GM12892 (cell line): ENCODE measurements around the gene LDLRAD3.

Experiments used
- DNase-seq: peaks from one replicate; pipeline ENCODE4 v3.0.0; 2011; ENCODE audit not compliant: insufficient read length
- FAIRE-seq: peaks from 2 replicates; lab custom pipeline; 2011; peaks lifted over from hg19 to GRCh38; lab: Jason Lieb, UNC
- POLR2A ChIP-seq: IDR thresholded peaks from 2 replicates; pipeline ENCODE4 v1.6.1; 2011; ENCODE audit warnings: low read depth, low read length, control low read depth
- POLR2AphosphoS5 ChIP-seq: IDR thresholded peaks from 2 replicates; pipeline ENCODE4 v1.6.1; 2011; ENCODE audit warnings: low read depth, low read length, control low read depth
- TAF1 ChIP-seq: IDR thresholded peaks from 2 replicates; pipeline ENCODE4 v1.6.1; 2011; ENCODE audit warnings: low read depth, mild to moderate bottlenecking, control low read depth, low read length, borderline replicate concordance

LDLRAD3 gene

DNA sequence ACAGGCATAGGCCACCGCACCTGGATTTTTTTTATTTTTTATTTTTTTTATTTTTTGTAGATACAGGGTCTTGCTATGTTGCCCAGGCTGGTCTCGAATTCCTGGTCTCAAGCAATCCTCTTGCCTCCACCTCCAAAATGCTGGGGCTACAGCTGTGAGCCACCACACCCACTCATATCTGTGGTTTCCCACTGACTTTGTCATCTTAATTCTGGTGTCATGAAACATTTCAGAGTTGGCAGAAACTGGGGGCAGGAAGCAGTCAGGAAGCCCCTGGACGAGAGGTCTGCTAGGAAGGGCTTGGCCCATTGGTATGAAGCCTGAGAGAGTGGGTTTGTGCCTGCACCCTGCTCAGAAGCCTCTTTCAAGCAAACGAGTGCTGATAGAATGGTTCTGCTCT lies 296.3 kb downstream of the LDLRAD3 start:
- no peak for TF ChIP-seq POLR2A
- no peak for TF ChIP-seq POLR2AphosphoS5
- TF ChIP-seq TAF1 = no peak
- no peak for DNase-seq
- FAIRE-seq = no peak

DNA sequence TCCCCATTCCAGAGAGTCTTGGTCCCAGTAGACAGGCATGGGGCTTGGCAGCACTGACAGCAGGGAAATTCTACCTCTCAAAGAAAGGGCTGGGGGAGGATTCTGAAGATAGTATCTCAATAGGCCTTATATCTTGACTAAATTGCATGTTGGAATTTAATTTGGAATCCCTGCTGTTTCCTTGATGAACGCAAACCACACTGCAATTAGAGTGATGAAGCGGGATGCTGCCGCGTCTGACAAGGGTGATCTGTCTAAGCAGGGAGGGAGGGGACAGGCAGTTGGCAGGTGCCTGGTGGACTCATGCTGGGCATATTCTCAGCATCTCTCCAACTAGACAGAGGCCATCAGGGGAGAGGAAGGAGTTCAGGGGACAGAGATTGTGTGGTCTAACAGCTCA lies 296.9 kb downstream of the LDLRAD3 start:
- FAIRE-seq = no peak
- TF ChIP-seq TAF1 = no peak
- TF ChIP-seq POLR2AphosphoS5 = no peak
- no peak for TF ChIP-seq POLR2A
- no peak for DNase-seq

DNA sequence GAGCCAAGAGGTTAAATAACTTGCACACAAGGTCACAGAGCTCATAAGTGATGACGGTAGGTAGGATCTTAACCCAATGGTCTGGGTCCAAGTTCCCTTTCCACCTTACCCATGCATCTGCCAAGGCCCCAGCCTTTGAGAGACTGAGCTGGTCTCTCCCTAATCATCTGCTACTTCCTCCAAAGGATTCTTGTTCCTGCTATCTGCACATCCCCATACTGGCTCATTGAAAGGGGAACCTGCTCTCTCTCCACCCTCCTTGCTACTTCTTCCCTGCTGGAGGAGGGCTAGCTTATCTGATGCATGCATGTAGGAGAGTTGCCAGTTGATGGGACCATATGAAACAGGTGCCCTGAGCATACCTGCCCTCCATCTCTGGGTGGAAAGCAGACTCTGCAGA lies 297.6 kb downstream of the LDLRAD3 start:
- TF ChIP-seq POLR2AphosphoS5 = no peak
- no peak for TF ChIP-seq POLR2A
- no peak for TF ChIP-seq TAF1
- FAIRE-seq = no peak
- no peak for DNase-seq

DNA sequence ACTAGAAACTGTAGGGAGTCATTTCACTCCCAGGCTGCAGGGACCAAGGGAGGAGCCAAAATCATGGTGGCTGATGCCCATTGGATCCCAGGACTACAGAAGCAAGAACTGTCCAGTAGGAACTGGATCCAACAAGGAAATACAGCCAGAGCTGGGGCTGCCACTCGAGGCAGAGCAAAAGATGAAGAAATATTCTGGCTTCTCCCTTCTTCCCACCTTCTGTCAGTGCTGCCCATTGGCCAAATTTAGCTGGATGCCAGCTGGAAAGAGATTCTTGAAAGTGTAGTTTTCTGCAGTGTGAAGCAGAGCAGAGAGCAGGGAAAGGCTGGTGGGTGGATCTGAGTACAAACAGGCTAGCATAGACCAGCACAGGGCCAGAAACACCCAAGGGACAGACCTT lies 299.8 kb downstream of the LDLRAD3 start:
- FAIRE-seq (no peak), DNase-seq (no peak)
- no peak for TF ChIP-seq TAF1
- no peak for TF ChIP-seq POLR2A
- no peak for TF ChIP-seq POLR2AphosphoS5

DNA sequence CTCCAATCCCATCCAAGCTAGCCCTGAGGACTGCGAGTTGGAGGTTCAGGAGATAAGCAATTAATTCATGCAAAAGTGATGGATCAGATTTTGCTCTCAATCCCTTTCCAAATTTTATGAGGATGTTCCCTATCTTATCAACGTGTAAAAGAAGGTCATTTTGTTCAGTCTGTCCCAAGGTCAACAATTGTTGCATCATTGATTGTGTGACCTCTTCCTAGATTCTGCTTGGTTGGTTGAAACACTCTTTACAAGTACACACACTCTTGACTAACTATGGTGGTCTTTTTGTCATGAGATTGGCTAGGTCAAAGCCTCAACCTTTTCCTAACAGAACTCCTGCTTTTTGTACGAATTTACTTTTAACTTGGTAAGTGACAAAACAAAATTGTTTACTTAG lies 303.6 kb downstream of the LDLRAD3 start:
- TF ChIP-seq POLR2A (no peak), TAF1 (no peak), POLR2AphosphoS5 (no peak)
- DNase-seq (no peak), FAIRE-seq (no peak)

DNA sequence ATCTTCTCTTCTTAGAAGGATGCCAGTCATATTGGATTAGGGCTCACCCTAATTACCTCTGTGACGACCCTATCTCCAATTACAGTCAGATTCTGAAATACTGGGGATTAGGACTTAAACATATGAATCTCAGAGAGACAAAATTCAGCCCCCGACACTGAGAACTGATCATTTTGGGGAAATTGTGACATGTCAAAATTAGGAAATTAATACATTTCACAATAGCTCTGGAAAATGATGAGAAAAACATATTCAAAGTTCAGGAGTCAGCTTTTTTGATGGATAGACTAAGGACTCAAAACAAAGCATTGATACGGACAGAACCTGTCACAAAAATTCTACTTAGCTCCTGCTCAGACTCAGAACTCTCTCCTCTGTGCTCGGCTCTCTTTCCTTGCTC lies 304.6 kb downstream of the LDLRAD3 start:
- DNase-seq (no peak), FAIRE-seq (no peak)
- no peak for TF ChIP-seq POLR2A
- no peak for TF ChIP-seq TAF1
- TF ChIP-seq POLR2AphosphoS5 = no peak

DNA sequence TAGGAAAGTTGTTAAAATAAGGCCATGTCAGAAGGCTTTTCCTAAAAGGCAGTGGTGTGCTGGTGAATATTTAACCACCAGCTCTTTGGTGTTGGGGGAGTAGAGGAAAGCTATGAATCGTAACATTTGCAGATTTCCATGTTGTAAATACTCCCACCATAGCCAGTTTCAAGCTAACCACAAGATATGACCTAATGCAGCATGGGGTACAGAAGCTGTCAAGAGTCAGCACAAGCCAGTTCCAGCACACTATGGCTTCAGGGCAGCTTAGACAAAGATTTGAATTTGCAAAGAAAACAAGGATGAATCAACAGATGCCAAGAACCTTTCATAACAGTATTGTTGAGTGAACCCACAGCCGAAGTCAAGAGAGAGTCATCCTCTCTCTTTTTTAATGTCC lies 305.4 kb downstream of the LDLRAD3 start:
- TF ChIP-seq POLR2A (no peak), POLR2AphosphoS5 (no peak), TAF1 (no peak)
- no peak for DNase-seq
- FAIRE-seq = no peak

DNA sequence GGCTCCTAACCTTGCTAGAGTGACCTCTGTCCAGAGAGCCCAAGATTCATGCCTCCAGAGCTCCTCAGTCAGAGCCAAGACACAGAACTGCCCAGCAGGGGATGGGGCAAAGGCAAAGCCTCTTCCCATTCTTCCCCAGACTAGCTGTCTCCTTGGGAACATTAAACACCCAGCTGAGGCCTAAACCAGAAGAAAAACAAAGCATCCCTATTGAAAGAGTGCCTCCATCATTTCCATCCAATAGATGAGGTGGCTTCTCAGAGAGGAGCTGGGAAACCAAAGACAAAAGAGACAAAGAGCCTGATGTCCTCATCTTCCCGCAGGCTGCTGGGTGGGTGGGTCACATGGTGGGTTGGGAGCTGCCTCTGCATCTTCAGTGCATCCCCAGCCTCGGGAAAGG lies 308.0 kb downstream of the LDLRAD3 start:
- FAIRE-seq = no peak
- no peak for DNase-seq

DNA sequence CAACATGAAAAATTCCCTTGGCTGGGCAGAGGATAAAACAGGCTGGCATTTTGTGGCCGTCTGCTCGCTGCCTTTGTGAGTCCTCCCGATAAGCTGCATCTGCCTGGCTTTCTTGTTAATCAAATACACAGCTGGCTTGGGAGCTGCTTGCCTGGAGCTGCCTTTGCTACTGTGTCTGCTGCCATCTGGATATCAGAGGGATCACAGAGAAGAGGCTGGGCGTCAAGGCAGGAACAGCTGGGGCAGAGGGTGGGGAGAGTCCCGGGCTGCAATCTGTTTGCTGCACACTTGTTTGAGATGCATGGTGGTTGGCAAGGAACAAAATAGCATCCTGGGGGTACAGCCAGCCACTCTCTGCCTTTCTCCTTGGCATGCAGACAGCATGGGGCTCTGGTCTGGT lies 309.4 kb downstream of the LDLRAD3 start:
- DNase-seq = no peak

More for the DNA sequence above, 308.0 kb downstream of the LDLRAD3 start:
- TF ChIP-seq POLR2AphosphoS5 (no peak), TAF1 (no peak), POLR2A (no peak)

DNA sequence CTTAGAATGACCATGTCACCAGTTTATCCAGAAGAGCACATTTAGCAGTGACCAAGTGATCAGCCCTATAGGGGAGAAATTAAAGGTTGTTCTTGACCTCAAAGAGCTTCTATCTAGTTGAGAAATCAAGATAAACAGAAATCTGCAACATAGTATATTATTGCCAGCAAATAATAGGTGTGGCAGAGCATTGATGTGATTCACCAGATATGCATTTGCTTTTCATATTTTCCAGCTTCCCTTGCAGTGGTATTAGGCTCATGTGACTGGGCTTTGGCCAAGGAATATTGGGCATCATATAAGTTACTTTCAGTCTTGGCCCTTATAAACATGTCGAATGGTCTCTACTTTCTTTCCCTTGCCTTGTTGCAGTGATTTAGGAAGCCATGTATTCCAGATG lies 310.9 kb downstream of the LDLRAD3 start:
- FAIRE-seq (no peak), DNase-seq (no peak)
- TF ChIP-seq TAF1 (no peak), POLR2AphosphoS5 (no peak), POLR2A (no peak)

More for the DNA sequence above, 309.4 kb downstream of the LDLRAD3 start:
- TF ChIP-seq POLR2AphosphoS5 (no peak), TAF1 (no peak), POLR2A (no peak)
- FAIRE-seq = no peak

DNA sequence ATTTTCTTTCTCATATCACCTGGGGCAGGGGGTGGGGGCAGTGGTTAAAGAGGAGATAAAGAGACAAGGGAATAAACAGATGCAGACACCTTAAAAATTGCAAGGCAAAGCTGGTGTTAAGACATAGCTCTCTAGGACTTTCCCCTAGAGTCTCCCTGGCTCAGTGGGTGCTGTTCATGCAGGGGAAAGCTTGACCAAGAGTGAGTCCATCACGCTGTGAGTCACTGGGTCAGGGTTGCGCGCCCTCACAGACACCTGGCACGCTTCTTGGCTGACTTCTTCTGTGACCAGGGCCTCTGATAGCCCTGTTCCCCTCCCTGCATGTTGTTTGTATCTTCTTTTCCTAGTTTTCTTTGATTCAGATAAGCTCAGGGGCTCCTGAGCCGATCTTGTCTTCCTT lies 313.5 kb downstream of the LDLRAD3 start:
- FAIRE-seq = no peak
- no peak for TF ChIP-seq POLR2A
- no peak for TF ChIP-seq POLR2AphosphoS5
- TF ChIP-seq TAF1 = no peak
- no peak for DNase-seq

DNA sequence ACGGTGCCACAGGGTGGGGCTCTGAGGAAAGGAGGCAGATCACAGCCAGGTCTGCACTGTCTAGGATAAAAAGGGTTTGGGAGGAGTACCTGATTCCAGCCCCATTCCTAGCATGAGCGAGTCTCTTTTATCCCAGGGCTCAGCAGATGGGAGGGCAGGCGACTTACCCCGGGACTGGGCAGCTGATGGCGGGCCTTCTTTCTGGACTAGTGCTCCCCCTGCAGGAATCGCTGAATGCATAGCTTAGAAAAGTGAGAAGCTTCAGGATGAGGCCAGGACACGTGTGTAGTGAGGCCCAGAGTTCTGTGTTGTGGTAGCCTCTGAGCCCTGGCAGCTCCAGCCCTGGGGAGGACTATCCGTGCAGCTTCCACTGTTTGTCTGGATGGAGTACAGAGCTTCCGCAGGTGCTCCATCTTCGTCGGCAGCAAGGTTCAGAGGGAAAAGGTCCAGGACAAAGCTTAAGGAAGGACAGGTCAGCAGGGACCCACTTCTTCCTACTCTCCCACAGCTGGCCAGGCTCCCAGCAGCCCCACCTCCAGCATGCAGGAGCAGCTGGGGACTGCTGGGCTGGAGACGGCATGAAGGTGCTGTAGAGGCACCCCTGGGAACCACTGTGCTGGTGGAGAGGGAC lies 315.0 kb downstream of the LDLRAD3 start:
- FAIRE-seq = peak; percentile 21
- no peak for TF ChIP-seq POLR2AphosphoS5
- no peak for TF ChIP-seq TAF1
- TF ChIP-seq POLR2A = no peak
- DNase-seq = no peak

DNA sequence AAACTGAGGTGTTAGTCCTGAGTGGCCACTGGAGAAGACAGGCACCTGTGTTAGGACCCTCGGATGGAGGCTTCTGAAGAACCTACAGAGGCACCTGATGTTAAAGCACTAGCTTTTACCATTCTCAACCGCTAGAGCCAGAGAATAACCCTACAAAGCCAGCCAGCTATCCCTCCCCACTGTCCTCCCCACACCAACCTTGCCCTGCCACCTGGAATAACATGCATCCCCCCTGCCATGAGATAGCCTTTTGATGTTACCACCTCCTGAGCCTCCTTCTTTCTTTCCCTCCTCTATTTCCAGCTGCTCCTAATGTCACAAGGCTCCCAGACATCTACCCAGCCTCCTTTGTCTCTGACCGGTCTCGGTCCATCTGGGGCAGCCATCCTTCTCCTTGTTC lies 317.2 kb downstream of the LDLRAD3 start:
- TF ChIP-seq POLR2A (no peak), POLR2AphosphoS5 (no peak), TAF1 (no peak)
- FAIRE-seq (no peak), DNase-seq (no peak)
